ENCODE results near the gene METTL26.

METTL26 gene

GRCh38 chr16:585351-585750, 50.8 kb downstream of the METTL26 start:
- Histone ChIP-seq H3K9me3 (ENCODE audit: insufficient read depth, low read length) (no peaks in the 10 kb centered on the region), H3K4me3 (ENCODE audit: low read length) (no peak overlapping the region), H3K4me2 (ENCODE audit: low read length) (no peak overlapping the region), H3K36me3 (replicated peaks; ENCODE audit: low read depth, low read length) (peaks cover 4% of the 10 kb centered on the region), H4K20me1 (ENCODE audit: insufficient read depth, low read length) (peaks cover under 1% of the 10 kb centered on the region; the same call in 1 of the 2 replicates), H3K4me1 (ENCODE audit: low read length) (peaks cover 8% of the 10 kb centered on the region), H3K27me3 (ENCODE audit: low read depth, low read length) (no peaks in the 10 kb centered on the region; the same call in 1 of the 2 replicates), H3K79me2 (ENCODE audit: low read length) (peaks cover 19% of the 10 kb centered on the region), H2AFZ (ENCODE audit: low read depth, low read length) (no peak overlapping the region), H3K27ac (ENCODE audit: low read length) (no peak overlapping the region), H3K9ac (ENCODE audit: low read length) (no peak overlapping the region)
- no peak for TF ChIP-seq CTCF (IDR thresholded peaks at IDR 0.05; ENCODE audit: low read depth, low read length)
- no peak for TF ChIP-seq EZH2phosphoT487 (IDR thresholded peaks at IDR 0.05; ENCODE audit: low read depth)
